Measurements from ENCODE around the gene DISC1. TPM values are rescaled to one million over a fixed set of nuclear protein-coding genes. Genes with fewer than 3 reads are reported as not detected.
A peak's percentile ranks its signal among the peaks of the same experiment; 100 is the strongest.
"Not testable (repeated sequence)": the region's sequence is repeated elsewhere in the genome, so short reads cannot be mapped to it uniquely, and the experiment has no call there.

The DISC1 gene
- total RNA-seq, 1 donor from 2014 or later = 3.5 TPM

- DNase-seq = no peak
- intact Hi-C loops (cut with micrococcal nuclease) = no loop called here
Measured at GRCh38 chr1:231584117-231584516, 42.5 kb upstream of the DISC1 start.

DNA sequence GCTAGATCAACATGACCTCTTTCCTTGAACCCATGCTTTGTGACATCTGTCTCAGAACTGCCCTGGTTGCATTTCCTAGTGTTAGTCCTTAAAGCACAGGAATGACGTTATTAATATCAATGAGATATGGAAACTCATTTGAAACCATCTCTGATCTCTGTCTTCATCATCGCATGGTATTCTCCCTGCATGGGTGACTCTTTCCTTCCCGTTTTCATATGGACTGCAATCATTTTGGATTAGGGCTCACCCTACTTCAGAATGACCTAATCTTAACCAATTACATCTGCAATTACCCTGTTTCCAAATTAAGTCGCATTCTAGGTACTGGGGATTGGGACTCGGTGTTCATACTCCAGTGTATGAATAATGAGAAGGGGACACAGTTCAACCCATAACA lies 41.7 kb upstream of the DISC1 start:
- Histone ChIP-seq H3K9me3 (replicated peaks) (no peaks in the 10 kb centered on the region), H3K4me1 (peaks cover 8% of the 10 kb centered on the region), H3K27ac (replicated peaks) (peak overlapping the region; percentile 10), H3K36me3 (no peaks in the 10 kb centered on the region), H3K4me3 (no peak overlapping the region), H3K27me3 (ENCODE audit: low read depth) (no peaks in the 10 kb centered on the region)
- TF ChIP-seq, protein P1, sequence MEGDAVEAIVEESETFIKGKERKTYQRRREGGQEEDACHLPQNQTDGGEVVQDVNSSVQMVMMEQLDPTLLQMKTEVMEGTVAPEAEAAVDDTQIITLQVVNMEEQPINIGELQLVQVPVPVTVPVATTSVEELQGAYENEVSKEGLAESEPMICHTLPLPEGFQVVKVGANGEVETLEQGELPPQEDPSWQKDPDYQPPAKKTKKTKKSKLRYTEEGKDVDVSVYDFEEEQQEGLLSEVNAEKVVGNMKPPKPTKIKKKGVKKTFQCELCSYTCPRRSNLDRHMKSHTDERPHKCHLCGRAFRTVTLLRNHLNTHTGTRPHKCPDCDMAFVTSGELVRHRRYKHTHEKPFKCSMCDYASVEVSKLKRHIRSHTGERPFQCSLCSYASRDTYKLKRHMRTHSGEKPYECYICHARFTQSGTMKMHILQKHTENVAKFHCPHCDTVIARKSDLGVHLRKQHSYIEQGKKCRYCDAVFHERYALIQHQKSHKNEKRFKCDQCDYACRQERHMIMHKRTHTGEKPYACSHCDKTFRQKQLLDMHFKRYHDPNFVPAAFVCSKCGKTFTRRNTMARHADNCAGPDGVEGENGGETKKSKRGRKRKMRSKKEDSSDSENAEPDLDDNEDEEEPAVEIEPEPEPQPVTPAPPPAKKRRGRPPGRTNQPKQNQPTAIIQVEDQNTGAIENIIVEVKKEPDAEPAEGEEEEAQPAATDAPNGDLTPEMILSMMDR (IDR thresholded peaks at IDR 0.05; ENCODE audit: borderline replicate concordance) = no peak
- no peak for DNase-seq
- intact Hi-C loops (cut with micrococcal nuclease) = loop anchor here (5.0 kb wide), 1 partner anchor 228 kb away; no protein-coding TSS in a partner anchor

More at GRCh38 chr1:231584117-231584516, 42.5 kb upstream of the DISC1 start:
- no peaks in the 10 kb centered on the region for H3K27me3 ChIP-seq (ENCODE audit: low read depth)
- H3K36me3 ChIP-seq = no peaks in the 10 kb centered on the region
- peaks cover 8% of the 10 kb centered on the region for H3K4me1 ChIP-seq
- peak overlapping the region; percentile 10 for H3K27ac ChIP-seq (replicated peaks)
- TF ChIP-seq, protein P1 (IDR thresholded peaks at IDR 0.05; ENCODE audit: borderline replicate concordance) = no peak
- no peak overlapping the region for H3K4me3 ChIP-seq
- no peaks in the 10 kb centered on the region for H3K9me3 ChIP-seq (replicated peaks)

GRCh38 chr1:231590453-231591198 lies 36.0 kb upstream of the DISC1 start:
- TF ChIP-seq, protein P1 (IDR thresholded peaks at IDR 0.05; ENCODE audit: borderline replicate concordance) = peak; percentile 83
- no peaks in the 10 kb centered on the region for H3K27me3 ChIP-seq (ENCODE audit: low read depth)
- peaks cover 16% of the 10 kb centered on the region for H3K4me1 ChIP-seq
- H3K9me3 ChIP-seq (replicated peaks) = no peaks in the 10 kb centered on the region
- intact Hi-C loops (cut with micrococcal nuclease) = no loop called here
- DNase-seq = peak; percentile 41
- H3K27ac ChIP-seq (replicated peaks) = peak overlapping the region; percentile 31
- no peaks in the 10 kb centered on the region for H3K36me3 ChIP-seq
- no peak overlapping the region for H3K4me3 ChIP-seq

- Histone ChIP-seq H3K4me3 (no peak overlapping the region), H3K9me3 (replicated peaks) (no peaks in the 10 kb centered on the region), H3K27ac (replicated peaks) (peak overlapping the region; percentile 31), H3K27me3 (ENCODE audit: low read depth) (no peaks in the 10 kb centered on the region), H3K36me3 (no peaks in the 10 kb centered on the region), H3K4me1 (peaks cover 22% of the 10 kb centered on the region)
- intact Hi-C loops (cut with micrococcal nuclease) = no loop called here
- TF ChIP-seq, protein P1 (IDR thresholded peaks at IDR 0.05; ENCODE audit: borderline replicate concordance) = no peak
- DNase-seq = no peak
Measured at GRCh38 chr1:231591466-231591865, 35.1 kb upstream of the DISC1 start.

DNA sequence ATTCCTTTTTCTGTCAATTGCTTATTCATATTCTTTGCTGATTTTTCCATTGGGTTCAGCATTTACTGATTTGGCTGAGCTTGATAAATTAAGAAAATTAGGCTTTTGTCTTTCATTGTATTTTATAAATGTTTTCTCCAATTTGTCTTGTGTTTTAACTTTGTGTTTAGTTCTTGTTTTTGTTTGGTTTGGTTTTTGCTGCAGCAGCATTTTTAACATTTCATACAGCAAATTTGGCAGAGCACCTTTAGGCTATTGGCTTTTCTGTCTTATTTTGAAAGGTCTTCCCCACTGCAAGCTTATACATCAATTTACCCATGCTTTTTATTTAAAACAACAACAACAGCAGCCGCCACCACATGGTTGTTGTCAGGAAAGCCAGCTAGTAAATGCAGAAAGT lies 33.8 kb upstream of the DISC1 start:
- Histone ChIP-seq H3K4me1 (peaks cover 22% of the 10 kb centered on the region), H3K36me3 (no peaks in the 10 kb centered on the region), H3K27me3 (ENCODE audit: low read depth) (no peaks in the 10 kb centered on the region), H3K9me3 (replicated peaks) (no peaks in the 10 kb centered on the region), H3K4me3 (no peak overlapping the region), H3K27ac (replicated peaks) (no peak overlapping the region)
- intact Hi-C loops (cut with micrococcal nuclease) = no loop called here
- DNase-seq = no peak
- TF ChIP-seq, protein P1 (IDR thresholded peaks at IDR 0.05; ENCODE audit: borderline replicate concordance) = no peak

GRCh38 chr1:231593264-231593663 lies 33.3 kb upstream of the DISC1 start:
- H3K27ac ChIP-seq (replicated peaks); H3K36me3 ChIP-seq; DNase-seq; H3K27me3 ChIP-seq (ENCODE audit: low read depth); H3K4me3 ChIP-seq; H3K9me3 ChIP-seq (replicated peaks); intact Hi-C loops (cut with micrococcal nuclease): not testable (repeated sequence)
- H3K4me1 ChIP-seq = peaks cover 22% of the 10 kb centered on the region
